Kasumi-1 (cell line): ENCODE results near the gene OBSCN.

Experiments
- DNase-seq, 2 experiments: peaks; one replicate each; lab custom pipeline; 2025; lab: John Stamatoyannopoulos, UW

OBSCN gene

DNA sequence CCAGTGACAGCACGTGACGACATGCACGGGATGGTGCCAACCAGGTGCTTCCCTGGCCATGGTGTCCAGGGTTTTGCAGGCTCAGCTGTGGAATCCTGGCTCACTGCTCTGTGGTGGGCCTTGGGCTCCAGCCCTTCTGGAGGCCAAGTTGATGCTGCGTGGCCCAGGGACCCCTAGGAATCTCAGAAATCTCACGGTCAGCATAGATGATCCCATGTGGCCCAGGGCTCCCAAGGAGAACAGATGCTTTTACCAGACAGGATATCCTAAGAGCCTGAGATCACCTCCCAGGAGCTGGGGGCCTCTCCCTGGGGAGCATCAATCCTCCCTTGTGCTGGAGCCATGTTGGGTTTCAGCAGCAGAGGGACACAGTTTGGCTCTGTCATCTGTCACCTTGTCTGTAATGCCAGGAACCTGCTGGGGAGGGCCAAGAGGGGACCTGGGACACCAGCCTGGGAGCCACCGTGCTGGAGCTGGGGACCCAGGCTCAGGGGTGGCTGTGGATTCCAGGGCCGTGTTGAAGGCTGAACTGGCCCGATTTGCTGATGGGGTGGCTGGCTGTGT lies 134.9 kb downstream of the OBSCN start:
- DNase-seq = no peak

DNA sequence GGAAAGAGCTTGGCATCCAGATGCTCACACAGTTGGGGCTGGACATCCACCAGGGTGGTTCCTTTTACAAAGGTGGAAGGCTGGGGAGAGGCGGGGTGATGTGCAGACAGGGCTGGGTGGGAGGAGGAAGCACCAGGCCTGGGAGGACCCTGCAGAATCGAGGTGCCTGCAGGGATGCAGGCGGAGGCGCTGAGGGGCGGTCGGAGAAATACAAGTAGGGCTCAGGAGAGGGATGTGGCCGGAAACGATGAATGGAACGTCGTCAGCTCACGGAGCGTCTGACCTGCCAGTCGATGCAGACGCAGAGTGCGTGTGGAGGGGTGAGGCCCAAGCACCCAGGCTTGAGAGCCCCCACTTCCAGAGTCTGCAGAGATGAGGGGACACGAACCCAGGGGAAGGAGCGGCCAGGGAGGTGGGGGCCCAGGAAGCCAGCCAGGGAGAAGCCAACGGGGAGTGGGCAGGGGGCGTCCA lies 135.4 kb downstream of the OBSCN start:
- DNase-seq = no peak

GRCh38 chr1:228344631-228345072 lies 136.8 kb downstream of the OBSCN start:
- no peak for DNase-seq

DNA sequence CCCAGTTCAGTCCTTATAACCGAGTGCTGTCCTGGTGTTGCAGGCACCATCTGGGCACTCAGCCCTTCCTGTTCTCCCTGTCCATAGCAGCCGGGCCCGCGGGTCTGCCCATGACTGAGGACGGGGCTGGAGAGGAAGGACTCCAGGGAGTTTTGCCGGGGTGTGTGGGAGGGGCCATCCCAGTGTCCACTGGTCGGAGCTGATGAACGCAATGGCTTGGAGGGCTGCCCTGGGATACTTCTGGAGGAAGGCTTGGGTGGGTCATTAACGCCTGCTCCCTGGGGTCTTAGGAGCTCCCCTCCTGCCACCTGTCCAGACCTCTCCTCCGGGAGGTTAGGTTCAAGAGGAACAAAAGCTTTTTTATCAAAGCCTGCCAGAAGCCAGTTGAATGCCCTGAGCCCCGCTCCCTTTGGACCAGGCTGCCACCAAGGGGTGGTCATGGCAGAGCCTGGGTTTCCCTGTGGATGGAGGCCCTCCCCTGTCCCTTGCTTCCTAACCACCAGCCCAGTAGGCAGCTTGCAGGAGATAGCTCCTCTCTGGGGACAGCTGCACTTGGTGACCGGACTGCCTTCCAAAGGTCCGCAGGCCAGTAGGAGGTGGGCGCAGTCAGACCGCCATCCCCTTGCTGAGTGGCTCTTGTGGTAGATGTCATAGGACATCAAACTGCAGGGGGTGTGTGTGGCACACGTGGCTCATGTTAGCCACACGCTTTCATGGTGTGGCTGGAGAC lies 137.5 kb downstream of the OBSCN start:
- no peak for DNase-seq

GRCh38 chr1:228346731-228347130 lies 138.9 kb downstream of the OBSCN start:
- no peak for DNase-seq

GRCh38 chr1:228347181-228347580 lies 139.3 kb downstream of the OBSCN start:
- no peak for DNase-seq

GRCh38 chr1:228348708-228349467 lies 141.0 kb downstream of the OBSCN start:
- no peak for DNase-seq

DNA sequence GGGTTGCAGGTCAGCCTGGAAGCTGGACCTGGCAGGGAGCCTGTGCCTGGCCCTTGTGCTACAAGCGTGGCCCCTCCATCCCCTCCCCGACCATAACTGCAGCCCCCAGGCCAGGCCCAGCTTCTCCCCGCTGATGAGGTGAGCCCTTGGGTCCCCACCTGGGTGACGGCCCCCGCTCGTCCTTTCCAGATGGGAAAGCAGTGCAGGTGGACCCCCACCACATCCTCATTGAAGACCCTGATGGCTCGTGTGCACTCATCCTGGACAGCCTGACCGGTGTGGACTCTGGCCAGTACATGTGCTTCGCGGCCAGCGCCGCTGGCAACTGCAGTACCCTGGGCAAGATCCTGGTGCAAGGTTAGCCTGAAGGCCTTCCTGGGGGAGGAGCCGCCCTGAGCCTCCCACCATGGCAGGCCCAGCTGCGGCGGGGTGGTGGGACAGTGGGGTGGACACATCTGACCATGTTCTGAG lies 141.9 kb downstream of the OBSCN start:
- no peak for DNase-seq

GRCh38 chr1:228350179-228350742 lies 142.4 kb downstream of the OBSCN start:
- no peak for DNase-seq

DNA sequence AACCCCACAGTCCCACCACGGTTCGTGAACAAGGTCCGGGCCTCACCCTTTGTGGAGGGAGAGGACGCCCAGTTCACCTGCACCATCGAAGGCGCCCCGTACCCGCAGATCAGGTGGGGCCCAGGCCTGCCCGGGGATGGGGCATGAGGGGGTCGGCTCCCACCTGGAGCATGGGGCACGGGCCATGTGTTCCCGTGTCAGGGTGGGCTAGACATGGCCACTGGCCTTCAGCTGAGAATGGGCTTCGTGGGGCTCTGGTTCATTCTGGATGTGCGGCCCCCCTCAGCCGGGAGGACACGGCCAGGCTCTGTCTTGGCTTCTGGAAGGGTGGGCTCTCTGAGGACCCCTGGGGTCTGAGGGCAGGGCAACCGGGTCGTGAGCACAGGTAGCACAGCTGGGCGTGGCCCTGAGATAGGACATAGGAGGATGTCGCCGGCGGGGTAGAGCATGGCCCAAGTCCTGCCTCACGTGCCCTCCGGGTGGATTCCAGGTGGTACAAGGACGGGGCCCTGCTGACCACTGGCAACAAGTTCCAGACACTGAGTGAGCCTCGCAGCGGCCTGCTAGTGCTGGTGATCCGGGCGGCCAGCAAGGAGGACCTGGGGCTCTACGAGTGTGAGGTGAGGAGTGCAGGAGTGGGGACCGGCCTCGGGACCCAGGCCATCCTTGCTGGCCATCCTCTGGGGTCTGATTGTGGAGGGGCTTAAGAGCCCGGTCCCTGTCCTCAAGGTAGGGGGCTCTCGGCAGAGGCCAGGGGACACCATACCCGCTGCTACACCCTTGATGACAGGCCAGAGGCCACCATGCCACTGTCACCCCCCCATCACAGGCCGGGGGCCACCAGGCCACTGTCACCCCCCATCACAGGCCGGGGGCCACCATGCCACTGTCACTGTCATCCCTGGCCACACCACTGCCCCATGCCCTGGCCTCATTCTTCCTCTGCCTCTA lies 143.3 kb downstream of the OBSCN start:
- DNase-seq = no peak

- DNase-seq = no peak
These were observed 144.0 kb downstream of the OBSCN start for GRCh38 chr1:228351850-228352249.

- DNase-seq = no peak
These were observed 145.0 kb downstream of the OBSCN start for GRCh38 chr1:228352677-228353481.

- DNase-seq = no peak
These were observed 145.9 kb downstream of the OBSCN start for GRCh38 chr1:228353601-228354371.

DNA sequence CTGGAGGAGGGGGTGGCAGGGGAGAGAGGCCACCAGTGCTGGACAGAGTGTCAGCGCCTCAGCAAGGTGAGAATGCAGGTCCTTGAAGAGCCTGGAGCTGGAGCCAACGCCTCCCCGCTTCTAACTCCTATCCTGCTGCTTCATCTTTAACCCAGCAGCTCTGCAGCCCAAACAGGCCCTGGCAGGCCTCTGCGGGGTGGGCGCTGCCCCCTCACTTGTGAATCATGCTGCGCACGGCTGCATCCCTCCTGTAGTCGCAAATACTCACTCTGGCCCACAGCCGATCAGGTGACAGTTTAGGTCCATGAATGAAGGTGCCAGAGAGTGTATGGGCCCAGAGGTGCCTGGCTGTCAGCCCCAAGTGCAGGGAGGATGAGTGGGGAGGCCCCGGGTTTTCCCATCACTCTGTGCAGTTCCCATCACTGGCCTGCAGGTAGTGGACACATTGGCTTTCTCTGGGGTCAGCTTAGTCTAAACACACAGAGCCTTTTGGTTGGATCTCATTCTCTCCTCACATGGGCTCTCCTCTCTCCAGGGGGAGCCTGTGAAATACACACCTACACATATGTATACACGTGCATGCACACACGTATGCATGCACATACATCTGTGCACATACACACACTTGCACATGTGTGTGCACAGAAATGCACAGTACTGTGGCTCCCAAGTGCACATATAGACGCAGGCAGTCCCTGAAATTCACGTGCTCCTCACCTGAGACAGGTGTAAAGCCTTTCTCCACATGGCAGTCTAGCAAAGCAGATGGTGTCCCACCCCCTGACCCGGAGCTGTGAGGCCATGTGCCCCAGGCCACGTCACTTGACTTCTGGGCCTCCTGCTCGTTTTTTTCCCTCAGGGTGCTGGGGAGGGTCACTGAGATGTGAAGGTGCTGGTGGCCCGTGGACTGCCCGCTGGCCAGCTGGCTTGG lies 146.8 kb downstream of the OBSCN start:
- no peak for DNase-seq

DNA sequence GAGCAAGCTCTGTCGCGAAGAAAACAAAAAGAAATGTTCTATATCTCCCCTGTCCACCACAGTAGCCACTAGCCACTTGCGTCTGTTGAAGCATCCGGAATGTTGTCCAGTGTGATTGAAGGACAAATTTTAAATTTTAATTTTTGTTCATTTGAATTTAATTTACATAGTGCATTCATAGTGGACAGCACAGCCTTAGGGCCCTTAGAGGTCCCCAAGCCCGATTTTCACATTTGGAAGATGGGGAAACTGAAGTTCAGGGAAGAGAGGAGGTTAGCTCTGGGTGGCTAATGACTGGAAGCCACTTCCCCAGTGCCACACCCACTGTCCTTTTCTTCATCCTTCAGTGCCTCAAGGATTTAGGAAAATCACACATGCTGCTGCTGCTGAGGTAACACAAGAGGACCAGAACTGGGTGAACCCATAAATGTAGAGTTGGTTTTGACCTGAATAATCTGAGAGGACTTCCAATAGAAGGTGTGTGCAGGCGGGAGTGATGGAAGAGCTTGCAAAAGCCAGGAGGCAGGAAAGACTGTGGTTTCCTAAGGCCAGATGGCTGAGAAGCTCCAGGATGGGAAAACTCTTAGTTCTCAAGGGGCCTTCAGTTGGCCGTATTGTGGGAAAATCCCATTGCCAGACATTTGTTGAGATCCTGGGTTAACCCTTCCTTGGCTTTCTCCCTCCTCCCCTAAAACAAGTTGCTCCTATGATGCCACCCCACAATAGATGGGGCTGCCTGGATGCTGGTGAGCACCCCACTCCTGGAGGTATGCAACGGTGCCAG lies 149.2 kb downstream of the OBSCN start:
- no peak for DNase-seq

- DNase-seq = no peak
These were observed 150.4 kb downstream of the OBSCN start for GRCh38 chr1:228358039-228358763.
